Stimulated activated CD4-positive, alpha-beta T cell treated with anti-CD3 and anti-CD28 coated beads, Interleukin-4, amount 100 ng/mL, for 48 hours (primary cell): ENCODE data around the gene PAFAH2.

Experiments
- DNase-seq, 2 donors: peaks; one replicate each; pipeline ENCODE4 v3.0.0-alpha.2; 2020; ENCODE audit warnings: low read depth in 2 of 2

PAFAH2 gene

GRCh38 chr1:25997828-25998761 is at the start of gene PAFAH2:
Gene PAFAH2 (minus strand): TSS chr1:25998063. CDS start chr1:25990816, 7,247 bp downstream.
- peak; percentile 94 to 95 for DNase-seq

DNA sequence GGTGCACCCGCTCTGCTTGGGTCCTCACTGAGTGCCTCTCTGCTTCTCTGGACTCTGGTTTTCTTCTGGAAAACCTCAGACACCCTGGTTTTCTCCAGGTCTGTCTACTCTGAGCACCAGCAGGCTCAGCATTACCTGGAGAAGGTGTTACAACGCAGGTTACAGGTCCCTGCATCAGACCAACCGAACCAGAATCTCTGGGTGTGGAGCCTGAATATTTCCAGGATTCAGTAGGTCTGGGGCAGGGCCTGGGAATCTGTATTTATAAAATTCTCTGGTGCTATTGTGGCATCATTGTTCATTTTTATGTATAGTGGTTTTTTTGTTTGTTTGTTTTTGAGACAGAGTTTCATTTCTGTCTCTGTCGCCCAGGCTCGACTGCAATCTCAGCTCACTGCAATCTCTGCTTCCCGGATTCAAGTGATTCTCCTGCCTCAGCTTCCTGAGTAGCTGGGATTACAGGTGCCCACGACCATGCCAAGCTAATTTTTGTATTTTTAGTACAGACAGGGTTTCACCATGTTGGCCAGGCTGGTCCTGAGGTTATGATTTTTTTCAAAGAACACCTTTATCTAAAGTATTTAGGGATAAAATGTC is 49.5 kb upstream of the PAFAH2 start:
- no peak for DNase-seq

- no peak for DNase-seq
Observed at GRCh38 chr1:26046246-26047095, 48.6 kb upstream of the PAFAH2 start.

GRCh38 chr1:26045722-26046245 is 47.9 kb upstream of the PAFAH2 start, which contains the start of gene SLC30A2:
Gene SLC30A2 (minus strand): TSS chr1:26046118. CDS start chr1:26045896, 222 bp downstream.
- DNase-seq = no peak

- no peak for DNase-seq
Observed at GRCh38 chr1:26044971-26045721, 47.3 kb upstream of the PAFAH2 start.

DNA sequence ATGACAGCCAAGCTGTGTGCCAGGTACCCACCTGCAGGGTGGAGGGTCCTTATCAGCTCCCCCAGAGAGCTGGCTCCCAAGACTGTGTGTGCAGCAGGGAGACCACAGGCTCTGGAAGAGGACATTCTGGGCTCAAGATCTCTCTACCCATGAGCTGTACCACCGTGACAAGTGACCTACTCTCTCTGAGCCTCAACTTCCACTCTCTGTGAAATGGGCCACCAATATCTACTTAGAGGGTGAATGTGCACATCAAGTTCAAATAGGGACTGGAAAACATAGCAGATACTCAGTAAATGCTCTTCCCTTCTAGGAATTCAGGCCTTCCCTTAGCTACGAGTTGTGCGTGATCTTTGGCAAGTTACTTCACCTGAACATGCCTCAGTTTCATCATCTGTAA is 46.6 kb upstream of the PAFAH2 start:
- DNase-seq = no peak

GRCh38 chr1:26043765-26044164 is 45.9 kb upstream of the PAFAH2 start:
- no peak for DNase-seq

DNA sequence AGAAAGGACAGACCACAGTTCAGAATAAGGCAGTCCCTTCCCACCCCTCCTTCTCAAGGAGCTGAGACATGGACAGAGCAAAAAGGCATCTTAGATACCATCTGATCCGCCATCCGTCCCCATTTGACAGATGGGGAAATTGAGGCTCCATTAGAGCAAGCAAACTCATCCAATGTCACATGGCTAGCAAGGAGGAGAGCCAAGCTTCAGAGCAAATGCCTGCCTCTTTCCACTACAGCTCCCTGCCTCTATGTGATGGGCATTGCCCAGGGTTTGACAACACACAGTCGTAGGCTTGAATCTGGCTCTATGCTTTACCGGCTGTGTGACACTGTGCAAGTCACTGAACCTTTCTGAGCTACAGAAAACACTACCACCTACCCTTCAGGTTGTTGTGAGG is 44.1 kb upstream of the PAFAH2 start:
- DNase-seq = no peak

GRCh38 chr1:26041401-26041800 is 43.5 kb upstream of the PAFAH2 start:
- no peak for DNase-seq

DNA sequence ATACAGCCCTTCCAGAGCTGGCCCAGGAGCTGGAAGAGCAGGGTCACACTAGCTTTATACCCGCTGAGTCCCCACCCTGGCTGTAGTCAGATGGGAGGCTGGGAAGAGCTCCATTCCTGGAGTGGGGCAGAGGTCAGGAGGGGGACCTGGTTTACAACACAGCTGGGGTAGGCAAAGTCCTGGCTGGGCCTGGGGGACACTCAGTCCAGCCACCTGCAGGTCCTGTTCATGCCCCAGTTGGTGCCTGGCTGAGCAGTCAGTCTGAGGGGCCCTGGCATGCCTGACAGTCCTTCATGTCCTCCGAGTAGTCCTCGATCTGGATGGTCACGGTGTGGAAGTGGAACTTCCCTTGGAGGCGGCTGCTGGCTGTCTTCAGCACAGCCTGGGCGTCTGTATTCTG is 41.0 kb upstream of the PAFAH2 start:
- DNase-seq = no peak

GRCh38 chr1:26038477-26038876 is 40.6 kb upstream of the PAFAH2 start:
- DNase-seq = no peak

- DNase-seq = no peak
Observed at GRCh38 chr1:26037904-26038303, 40.0 kb upstream of the PAFAH2 start.

DNA sequence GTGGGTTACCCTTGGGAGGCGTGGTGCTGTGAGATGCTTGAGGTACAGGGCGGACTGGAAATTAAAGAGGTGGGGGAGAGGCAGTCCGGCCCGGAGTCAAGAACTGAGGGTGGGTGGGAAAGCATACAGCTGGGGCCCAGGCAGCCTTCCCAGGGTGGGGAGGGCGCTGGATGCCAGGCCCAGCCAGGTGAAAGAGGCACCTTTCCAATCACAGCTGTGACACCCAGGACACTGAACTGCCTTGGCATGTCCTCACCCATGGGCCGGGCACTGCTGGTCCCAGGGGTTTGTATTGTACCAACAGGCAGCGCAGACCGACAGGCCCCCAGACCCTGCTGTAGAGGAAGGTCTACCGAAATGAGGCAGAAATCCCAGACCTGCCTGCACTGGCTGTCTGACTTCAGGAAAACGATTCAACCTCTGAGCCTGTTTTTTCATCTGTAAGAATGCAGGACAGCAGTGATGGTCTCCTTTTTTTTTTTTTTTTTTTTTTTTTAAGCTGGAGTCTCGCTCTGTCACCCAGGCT is 39.0 kb upstream of the PAFAH2 start:
- no peak for DNase-seq

DNA sequence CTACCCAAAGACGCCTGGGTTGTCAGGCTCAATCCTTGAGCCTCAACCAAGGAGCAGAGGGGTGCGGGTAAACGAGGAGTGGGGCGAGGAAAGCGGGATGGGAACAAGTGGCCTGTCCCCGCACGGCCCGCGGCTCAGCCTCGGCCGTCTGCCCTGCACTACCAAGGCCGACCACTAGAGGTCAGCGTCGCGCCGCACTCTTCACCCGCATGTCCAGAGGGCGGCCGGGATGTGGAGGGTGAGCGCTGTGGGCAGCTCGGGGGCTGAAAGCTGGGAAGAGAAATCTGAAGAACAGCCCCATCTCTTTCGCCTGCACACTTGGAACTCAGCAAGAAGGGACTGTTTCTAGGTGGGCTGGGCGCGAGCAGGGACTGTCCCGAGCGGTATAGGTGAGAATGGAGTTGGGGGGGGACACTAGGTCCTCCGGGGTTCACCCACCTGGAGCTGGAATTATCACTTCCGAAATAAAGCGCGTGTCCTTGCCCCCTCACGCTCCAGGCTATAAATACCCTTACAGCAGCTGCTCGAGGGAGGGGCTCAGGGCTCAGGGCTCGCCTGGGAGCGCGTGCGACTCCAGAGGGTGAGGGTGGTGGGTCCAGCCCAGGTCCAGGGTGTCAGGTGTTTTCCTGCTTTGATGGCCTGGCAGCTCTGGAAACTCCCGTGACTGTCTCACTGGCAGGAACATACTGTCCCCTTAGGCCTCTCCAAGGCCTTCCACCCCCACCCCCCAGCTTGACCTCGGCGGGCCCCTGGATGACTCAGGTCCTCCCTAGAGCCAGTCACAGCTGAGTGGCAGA is 38.3 kb upstream of the PAFAH2 start:
- DNase-seq = peak; percentile 50 to 73

- peak; percentile 84 to 91 for DNase-seq
Observed at GRCh38 chr1:26035203-26035958, 37.5 kb upstream of the PAFAH2 start.

DNA sequence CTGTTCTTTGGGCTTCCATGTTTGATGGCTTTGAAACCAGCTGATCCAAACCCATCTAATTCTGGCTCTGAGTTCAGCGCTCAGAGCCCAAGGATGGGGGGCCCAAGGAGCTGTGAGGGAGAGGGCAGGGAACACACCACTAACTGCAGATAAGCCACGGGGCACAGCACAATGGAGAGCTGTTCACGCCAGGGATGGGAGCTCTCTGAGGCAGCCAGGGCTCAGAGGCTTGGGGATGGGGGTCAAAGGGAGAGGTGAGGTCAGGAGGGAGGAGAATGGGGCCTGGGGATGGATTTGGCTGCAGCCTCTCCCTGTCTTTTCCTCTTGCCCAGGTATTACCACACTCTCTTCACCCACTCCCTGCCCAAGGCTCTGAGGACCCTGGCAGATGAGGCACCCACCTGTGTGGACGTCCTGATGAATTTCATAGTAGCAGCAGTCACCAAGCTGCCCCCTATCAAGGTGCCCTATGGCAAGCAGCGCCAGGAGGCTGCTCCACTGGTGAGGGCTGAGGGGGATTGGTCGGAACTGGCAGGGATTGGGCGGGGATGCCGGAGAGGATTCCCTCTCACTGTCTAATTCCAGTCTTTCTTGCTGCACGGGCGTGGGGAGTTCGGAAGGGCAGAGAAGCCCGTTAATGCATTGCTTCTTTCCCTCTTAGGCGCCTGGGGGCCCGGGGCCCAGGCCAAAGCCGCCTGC is 36.8 kb upstream of the PAFAH2 start:
- no peak for DNase-seq

DNA sequence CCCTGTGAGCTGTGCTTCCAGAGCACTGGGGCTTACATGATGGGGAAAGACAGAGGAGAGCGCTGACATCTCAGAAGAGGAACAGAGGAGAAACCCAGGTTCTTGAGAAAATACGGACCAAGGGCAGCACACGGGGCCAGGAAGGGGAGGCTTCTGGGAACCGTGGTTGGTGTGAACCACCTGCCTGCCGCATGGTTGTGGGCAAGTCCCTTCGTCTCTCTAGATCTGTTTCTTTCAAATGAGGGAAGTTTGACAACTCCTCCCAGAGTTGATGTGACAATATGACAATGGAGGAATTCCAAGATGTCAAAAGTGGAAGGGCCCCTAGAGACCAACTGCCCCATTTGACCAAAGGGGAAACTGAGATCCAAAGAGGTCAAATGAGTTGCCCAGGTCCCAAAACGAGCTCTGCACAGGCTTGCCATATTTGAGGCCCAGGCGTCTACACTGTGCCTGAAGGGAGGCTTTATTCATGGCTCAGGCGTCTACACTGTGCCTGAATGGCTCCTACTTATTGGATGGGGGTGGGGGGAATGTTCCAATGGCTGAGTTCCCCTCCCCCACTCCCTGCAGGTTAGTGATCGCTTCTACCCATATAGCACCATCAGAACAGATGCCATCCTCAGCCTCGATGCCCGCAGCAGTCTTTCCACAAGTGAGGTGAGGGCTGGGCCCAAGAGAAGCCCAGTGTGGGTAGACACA is 34.9 kb upstream of the PAFAH2 start:
- DNase-seq = no peak

DNA sequence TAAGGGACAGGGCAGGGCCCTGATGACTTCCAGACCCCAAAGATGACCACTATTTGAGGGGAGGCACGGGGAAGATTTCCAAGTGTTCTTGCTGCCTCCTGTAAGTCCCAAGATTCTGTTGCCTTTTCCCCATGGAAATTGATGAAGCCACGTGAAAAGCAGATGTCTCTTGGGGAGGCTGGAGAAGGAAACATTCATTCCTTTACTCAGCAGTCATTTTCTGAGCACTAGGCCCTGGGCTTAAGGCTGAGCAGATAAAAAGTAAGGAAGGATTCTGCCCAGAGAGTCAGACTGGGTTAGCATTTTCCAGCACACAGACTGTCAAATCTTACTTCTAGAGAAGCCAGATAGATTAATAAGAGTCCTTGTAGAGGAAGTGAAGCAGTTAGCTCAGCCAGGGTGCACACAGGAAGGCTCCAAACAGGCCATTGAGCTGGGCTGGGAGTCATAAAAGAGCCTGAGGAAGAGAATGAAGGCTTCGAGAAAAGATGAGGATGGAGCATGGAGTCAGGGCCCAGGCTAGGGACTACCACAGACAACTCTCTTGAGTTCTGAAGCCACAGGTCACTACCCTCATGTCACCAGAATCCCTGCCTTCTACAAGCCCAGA is 33.9 kb upstream of the PAFAH2 start:
- no peak for DNase-seq
